GM12874 (cell line): Measurements from ENCODE around the gene P2RY14.

Source experiments
- TF ChIP-seq, protein P1 (sequence below): IDR thresholded peaks from 2 replicates; pipeline ENCODE4 v1.5.1; 2011; ENCODE audit warnings: low read depth, mild to moderate bottlenecking, control low read depth, low read length, moderate library complexity; ENCODE audit not compliant: insufficient read depth

Gene P2RY14

DNA sequence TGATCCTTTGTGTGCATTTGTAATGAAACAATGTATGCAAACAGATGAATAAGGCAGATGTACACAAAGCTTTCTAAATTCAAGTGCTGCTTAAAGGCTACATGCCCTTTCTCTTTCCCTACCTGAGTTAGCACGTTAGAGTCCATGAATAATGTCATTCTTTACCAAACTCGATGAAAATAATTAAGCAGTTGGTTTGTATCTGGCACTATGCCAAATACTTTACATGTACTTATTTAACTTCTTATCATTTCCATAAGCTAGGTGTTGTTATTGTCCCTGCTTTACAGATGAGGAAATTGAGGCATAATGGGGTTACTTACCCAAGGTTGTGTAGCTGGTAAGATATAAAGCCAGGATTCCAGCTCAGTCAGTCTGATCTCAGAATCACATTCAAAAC, 77.8 kb downstream of the P2RY14 start:
- TF ChIP-seq, protein P1, sequence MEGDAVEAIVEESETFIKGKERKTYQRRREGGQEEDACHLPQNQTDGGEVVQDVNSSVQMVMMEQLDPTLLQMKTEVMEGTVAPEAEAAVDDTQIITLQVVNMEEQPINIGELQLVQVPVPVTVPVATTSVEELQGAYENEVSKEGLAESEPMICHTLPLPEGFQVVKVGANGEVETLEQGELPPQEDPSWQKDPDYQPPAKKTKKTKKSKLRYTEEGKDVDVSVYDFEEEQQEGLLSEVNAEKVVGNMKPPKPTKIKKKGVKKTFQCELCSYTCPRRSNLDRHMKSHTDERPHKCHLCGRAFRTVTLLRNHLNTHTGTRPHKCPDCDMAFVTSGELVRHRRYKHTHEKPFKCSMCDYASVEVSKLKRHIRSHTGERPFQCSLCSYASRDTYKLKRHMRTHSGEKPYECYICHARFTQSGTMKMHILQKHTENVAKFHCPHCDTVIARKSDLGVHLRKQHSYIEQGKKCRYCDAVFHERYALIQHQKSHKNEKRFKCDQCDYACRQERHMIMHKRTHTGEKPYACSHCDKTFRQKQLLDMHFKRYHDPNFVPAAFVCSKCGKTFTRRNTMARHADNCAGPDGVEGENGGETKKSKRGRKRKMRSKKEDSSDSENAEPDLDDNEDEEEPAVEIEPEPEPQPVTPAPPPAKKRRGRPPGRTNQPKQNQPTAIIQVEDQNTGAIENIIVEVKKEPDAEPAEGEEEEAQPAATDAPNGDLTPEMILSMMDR, result no peak

DNA sequence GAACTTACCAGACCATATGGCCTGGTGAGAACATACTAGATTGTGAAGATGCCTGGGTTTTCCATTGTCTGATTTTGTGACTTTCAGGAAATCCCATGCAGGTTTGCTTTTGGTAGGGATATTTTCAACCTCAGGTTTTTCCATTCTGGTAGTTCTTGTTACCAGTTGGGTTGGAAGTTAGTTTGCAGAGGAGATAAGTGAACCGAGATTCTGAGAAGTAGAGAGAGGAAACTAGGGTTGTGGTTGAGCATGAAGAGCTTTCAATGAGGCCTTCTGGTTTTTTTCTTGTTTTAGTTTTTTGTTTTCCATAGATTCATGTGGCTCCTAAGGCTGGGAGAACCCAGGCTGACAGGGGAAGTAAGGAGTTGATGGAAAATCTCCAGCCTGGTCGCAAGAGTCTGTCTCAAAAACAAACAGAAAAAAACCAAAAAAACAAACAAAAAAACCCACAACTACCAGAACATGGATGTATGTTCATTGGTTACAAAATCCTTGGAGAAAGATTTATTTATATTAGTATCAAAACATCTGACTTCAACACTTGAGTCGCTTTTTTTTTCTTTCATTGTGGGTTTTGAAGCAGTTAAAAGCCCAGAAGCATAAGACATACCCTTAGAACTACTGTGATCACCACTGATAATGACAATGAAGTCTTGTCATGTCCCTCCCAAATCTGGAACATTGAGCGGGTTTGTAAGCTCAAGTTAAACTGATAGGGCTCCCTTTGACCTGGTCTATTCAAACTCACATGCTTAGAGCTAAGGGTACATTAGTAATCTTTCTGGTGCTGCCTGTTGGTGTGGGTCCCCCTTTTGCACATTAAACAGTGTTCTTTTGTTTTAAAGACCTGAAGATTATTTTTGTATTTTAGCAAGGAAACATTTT, 78.5 kb downstream of the P2RY14 start:
- TF ChIP-seq, protein P1, result no peak

DNA sequence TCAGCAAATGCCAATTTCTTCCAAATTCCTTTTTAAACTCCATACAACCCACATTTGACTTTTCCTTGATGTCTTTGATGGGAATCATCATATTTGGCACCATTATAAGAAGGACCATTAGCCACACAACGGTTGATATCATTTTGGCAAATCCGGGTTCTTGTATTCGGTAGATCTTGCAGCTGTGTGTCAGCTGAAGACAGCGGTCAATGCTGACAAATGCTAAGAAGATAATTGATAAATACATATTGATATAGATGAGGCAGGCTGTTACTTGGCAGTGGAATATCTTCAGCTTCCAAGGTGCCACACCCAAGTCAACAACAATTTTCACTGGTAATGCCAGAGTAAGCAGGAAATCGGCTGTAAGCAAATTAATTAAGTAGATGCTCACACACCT, 79.5 kb downstream of the P2RY14 start:
- TF ChIP-seq, protein P1, result no peak

DNA sequence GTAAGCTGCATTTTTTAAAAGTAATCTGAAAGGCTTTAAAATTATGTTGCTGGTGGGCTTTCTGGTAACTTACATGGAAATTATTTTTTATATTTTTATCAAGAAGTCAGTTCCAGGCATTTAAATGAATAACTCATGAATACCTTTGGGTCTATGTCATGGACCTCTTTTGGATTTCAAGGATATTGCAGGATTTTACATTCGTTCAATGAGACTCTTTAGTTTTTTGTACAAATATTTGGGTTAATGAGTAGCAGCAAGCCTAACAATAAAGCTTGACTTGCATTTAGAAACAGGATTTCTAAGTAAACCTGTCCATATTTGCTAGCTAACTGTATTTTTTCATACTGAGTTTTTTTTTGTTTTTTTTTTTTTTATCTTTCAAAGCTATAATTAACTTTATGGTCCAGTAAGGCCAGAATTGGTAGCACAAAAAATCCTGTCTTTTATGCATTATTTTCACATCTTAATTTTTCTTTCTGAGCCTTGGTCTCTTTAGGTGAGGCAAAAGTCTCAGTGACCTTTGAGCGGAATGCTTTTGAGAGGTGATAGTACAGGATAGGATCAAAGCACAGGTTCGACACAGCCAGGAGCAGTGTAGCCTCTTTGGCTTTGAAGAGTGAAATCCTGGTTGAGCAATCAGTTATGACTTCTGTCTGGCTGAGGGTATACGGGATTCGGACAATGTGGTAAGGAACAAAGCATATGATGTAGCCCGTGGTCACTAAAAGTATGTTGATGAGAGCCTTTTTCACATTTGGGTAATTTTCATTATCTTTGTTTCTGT, 80.2 kb downstream of the P2RY14 start:
- TF ChIP-seq, protein P1, result no peak

DNA sequence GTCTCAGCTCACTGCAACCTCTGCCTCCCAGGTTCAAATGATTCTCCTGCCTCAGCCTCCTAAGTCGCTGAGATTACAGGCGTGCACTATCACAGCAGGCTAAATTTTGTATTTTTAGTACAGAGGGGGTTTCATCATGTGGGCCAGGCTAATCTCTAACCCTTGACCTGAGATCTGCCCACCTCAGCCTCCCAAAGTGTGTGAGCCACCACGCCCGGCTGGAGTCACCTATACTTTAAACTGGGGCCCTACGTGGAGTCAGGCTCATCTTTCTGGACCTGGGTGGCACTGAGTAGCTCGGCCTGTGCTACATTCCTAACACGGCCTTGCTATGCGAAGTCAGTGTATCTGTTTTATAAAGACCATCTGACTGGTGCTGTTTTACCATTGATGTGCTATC, 81.1 kb downstream of the P2RY14 start:
- TF ChIP-seq, protein P1, result no peak

DNA sequence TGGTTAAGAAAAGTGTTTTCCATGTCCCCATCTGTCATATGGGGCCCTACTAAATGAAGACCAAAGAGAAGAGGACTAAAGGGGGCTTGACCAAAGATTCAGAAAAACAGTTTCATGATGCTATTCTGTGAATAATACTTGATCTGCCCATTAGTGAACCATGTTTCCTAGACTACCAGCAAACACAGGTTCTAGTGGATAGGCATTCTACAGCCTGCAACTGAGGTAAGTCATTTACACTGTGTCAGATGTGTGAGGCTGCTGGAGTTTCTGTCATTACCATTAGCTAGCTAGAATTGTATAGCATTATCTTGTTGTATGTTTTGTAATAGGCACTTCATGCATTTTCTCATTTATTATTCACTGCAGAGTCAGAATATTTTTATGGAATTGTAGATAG, 81.9 kb downstream of the P2RY14 start:
- TF ChIP-seq, protein P1, result no peak

DNA sequence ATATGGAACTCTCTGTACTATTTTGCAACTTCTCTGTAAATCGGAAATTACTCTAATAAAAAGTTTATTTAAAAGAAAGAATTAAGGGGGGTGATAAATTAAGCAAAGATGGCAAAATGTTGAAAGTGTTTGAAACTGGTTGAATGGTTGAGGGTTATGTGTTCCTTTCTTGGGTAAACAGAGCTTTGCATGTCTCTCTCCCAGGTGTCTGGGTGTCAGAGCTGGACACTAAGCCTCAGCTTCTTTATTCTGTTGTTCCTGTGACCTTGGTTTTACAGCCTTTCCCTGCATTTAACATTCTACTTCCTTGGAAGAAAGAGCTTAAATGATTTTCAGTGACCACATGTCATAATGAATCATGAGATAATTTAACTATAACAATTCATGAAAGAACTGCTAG, 82.5 kb downstream of the P2RY14 start:
- TF ChIP-seq, protein P1, result no peak
